Brain microvascular endothelial cell (primary cell): ENCODE data around the gene TFPT.
A peak's percentile ranks its signal among the peaks of the same experiment; 100 is the strongest.

ENCODE experiments used
- DNase-seq: peaks from one replicate; pipeline ENCODE4 v3.0.0-alpha.2; 2020
- H3K27ac ChIP-seq: fragments of 250-450 bp; sonication (Bioruptor Pico); 2 replicates; pipeline ENCODE4 v1.5.1; 2020; ENCODE audit warnings: mild to moderate bottlenecking, moderate library complexity
- H3K27me3 ChIP-seq: fragments of 250-450 bp; sonication (Bioruptor Pico); replicated peaks from 2 replicates; pipeline ENCODE4 v1.5.1; 2020; ENCODE audit warnings: mild to moderate bottlenecking
- H3K36me3 ChIP-seq: fragments of 250-450 bp; sonication (Bioruptor Pico); replicated peaks from 2 replicates; pipeline ENCODE4 v1.5.1; 2020; ENCODE audit warnings: mild to moderate bottlenecking
- H3K4me3 ChIP-seq: 2 replicates; pipeline ENCODE4 v1.5.1; 2011; ENCODE audit warnings: low read depth, mild to moderate bottlenecking, control low read depth, low read length, moderate library complexity
- in situ Hi-C: cut with HindIII; loops from 2 replicates; pipeline ENCODE4 v1.10.0; 2017; ENCODE audit warnings: low sequenced_read_pairs, low pct_ligation_motif_present
- TF ChIP-seq, protein P1 (sequence below): IDR thresholded peaks from 2 replicates; pipeline ENCODE4 v1.5.1; 2011; ENCODE audit warnings: low read depth, mild to moderate bottlenecking, moderate library complexity, low read length, control low read depth, inconsistent platforms; ENCODE audit errors: missing control alignments

The TFPT gene

GRCh38 chr19:54136864-54137698, 21.6 kb upstream of the TFPT start:
- TF ChIP-seq, protein P1, sequence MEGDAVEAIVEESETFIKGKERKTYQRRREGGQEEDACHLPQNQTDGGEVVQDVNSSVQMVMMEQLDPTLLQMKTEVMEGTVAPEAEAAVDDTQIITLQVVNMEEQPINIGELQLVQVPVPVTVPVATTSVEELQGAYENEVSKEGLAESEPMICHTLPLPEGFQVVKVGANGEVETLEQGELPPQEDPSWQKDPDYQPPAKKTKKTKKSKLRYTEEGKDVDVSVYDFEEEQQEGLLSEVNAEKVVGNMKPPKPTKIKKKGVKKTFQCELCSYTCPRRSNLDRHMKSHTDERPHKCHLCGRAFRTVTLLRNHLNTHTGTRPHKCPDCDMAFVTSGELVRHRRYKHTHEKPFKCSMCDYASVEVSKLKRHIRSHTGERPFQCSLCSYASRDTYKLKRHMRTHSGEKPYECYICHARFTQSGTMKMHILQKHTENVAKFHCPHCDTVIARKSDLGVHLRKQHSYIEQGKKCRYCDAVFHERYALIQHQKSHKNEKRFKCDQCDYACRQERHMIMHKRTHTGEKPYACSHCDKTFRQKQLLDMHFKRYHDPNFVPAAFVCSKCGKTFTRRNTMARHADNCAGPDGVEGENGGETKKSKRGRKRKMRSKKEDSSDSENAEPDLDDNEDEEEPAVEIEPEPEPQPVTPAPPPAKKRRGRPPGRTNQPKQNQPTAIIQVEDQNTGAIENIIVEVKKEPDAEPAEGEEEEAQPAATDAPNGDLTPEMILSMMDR: no peak
- in situ Hi-C loops: no loop called here
- peak overlapping the region; percentile 91 for H3K27ac ChIP-seq
- DNase-seq: peak; percentile 100
- H3K27me3 ChIP-seq: no peaks in the 10 kb centered on the region
- H3K36me3 ChIP-seq: no peaks in the 10 kb centered on the region
- H3K4me3 ChIP-seq: peak overlapping the region; percentile 73

DNA sequence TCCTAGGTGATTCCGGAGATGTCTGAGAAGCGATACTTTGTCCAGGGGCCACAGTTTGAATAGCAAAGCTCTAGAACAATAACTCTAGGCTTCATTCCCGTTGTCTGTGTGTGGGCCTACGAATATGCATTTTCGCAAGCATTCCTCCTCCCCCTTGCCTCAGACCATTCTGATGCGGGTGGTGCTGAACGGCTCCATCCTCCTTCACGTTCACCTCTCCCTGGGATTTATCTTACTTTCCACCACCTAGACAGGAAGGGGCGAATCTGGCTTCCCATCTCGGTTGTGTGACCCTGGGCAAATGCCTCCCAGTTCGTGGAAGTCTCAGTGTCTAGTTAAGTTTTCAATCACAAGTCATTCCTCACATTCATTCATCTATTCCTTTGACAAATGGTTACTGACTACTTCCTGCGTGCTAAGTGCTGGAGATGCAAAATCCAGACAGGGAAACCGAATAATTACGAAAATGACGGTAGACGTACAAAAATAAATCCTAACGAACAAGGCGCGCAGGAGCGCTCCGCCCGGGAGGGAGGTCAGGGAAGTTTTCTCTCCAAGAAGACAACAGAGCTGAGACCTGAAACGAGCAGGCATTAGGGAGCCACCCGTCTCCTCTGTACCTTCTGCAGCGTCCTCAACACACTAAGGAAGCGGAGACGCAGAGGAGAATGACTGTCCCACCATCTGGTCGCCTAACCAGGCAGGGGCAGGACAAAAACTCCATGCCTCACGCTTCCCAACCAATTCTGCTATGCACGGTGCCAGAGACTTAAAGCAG, 20.8 kb upstream of the TFPT start:
- Histone ChIP-seq H3K27ac (no peak overlapping the region), H3K4me3 (peak overlapping the region; percentile 65), H3K27me3 (no peaks in the 10 kb centered on the region), H3K36me3 (peaks cover 4% of the 10 kb centered on the region)
- in situ Hi-C loops: no loop called here
- no peak for DNase-seq
- TF ChIP-seq, protein P1: no peak

GRCh38 chr19:54133957-54134590, 18.6 kb upstream of the TFPT start:
- Histone ChIP-seq H3K36me3 (peaks cover 14% of the 10 kb centered on the region), H3K4me3 (no peak overlapping the region), H3K27me3 (no peaks in the 10 kb centered on the region), H3K27ac (no peak overlapping the region)
- no peak for DNase-seq
- TF ChIP-seq, protein P1: no peak
- in situ Hi-C loops: no loop called here

- DNase-seq: no peak
- in situ Hi-C loops: no loop called here
- H3K27ac ChIP-seq: no peak overlapping the region
- no peak overlapping the region for H3K4me3 ChIP-seq
- TF ChIP-seq, protein P1: no peak
- no peaks in the 10 kb centered on the region for H3K27me3 ChIP-seq
- H3K36me3 ChIP-seq: peaks cover 14% of the 10 kb centered on the region
Measured at GRCh38 chr19:54133312-54133956, 18.0 kb upstream of the TFPT start.

DNA sequence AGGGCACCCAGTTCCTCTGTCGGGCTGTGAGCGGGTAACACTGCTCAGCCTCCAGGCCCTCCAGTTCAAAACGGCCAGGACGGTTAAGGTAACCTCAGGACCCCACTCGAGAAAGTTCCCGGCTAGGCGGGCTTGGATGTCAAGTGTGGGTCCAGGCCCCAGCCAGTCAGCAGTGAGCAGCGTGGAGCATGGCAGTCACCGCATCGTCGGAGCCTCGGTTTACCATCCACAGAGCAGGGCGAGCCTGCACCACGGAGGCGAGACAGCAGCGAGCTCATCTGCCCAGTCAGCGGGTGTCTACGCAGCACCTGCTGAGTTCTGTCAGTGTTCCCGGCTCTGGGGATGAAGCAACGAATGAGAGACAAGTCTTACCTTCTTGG, 14.2 kb upstream of the TFPT start:
- in situ Hi-C loops: no loop called here
- Histone ChIP-seq H3K27ac (no peak overlapping the region), H3K27me3 (no peaks in the 10 kb centered on the region), H3K4me3 (no peak overlapping the region), H3K36me3 (peaks cover 29% of the 10 kb centered on the region)
- TF ChIP-seq, protein P1: no peak
- no peak for DNase-seq
